ENCODE measurements around the gene UGT2A2. TPM values are rescaled to one million over a fixed set of nuclear protein-coding genes. Genes with fewer than 3 reads are reported as not detected.

The UGT2A2 gene
- total and polyA plus RNA-seq, 7 donors, result not detected

GRCh38 chr4:69642961-69643360 is 3.5 kb upstream of the UGT2A2 start:
- intact Hi-C loops (cut with DNase I), result no loop called here
- WGBS, 3 donors, result 73 to 77% (median 75%) methylated on average over 2 of the region's 2 CpGs
- H3K27ac ChIP-seq, result no peak overlapping the region
- no peaks in the 10 kb centered on the region for H3K9me3 ChIP-seq
- no peaks in the 10 kb centered on the region for H3K4me1 ChIP-seq
- H3K27me3 ChIP-seq (ENCODE audit: insufficient read depth in 3 of 3, low read length in 2 of 3), result no peaks in the 10 kb centered on the region
- H3K36me3 ChIP-seq (ENCODE audit: insufficient read depth in 1 of 2, low read depth in 1 of 2), result no peaks in the 10 kb centered on the region
- no peak for TF ChIP-seq CTCF (IDR thresholded peaks at IDR 0.05)
- ATAC-seq, result no peak
- H3K4me3 ChIP-seq, result no peak overlapping the region
- no peak for DNase-seq

GRCh38 chr4:69640289-69640688 is 847 bp upstream of the UGT2A2 start:
- intact Hi-C loops (cut with DNase I), result no loop called here
- Histone ChIP-seq H3K4me3 (no peak overlapping the region), H3K27me3 (ENCODE audit: insufficient read depth in 3 of 3, low read length in 2 of 3) (no peaks in the 10 kb centered on the region), H3K4me1 (no peaks in the 10 kb centered on the region), H3K9me3 (no peaks in the 10 kb centered on the region), H3K27ac (no peak overlapping the region), H3K36me3 (ENCODE audit: insufficient read depth in 1 of 2, low read depth in 1 of 2) (no peaks in the 10 kb centered on the region)
- no peak for TF ChIP-seq CTCF (IDR thresholded peaks at IDR 0.05)
- DNase-seq (no peak), ATAC-seq (no peak)
- 67 to 95% (median 89%) methylated on average over 2 of the region's 2 CpGs for WGBS, 3 donors

- Histone ChIP-seq H3K9me3 (no peaks in the 10 kb centered on the region), H3K27me3 (ENCODE audit: insufficient read depth in 3 of 3, low read length in 2 of 3) (no peaks in the 10 kb centered on the region), H3K4me1 (no peaks in the 10 kb centered on the region), H3K27ac (no peak overlapping the region), H3K4me3 (no peak overlapping the region), H3K36me3 (ENCODE audit: insufficient read depth in 1 of 2, low read depth in 1 of 2) (no peaks in the 10 kb centered on the region)
- 72 to 76% (median 74%) methylated on average over 6 of the region's 6 CpGs for WGBS, 3 donors
- ATAC-seq, result no peak
- TF ChIP-seq CTCF (IDR thresholded peaks at IDR 0.05), result no peak
- no peak for DNase-seq
- intact Hi-C loops (cut with DNase I), result no loop called here
Measured at GRCh38 chr4:69617083-69617694, 22.3 kb downstream of the UGT2A2 start.

- Histone ChIP-seq H3K36me3 (ENCODE audit: insufficient read depth in 1 of 2, low read depth in 1 of 2) (no peaks in the 10 kb centered on the region), H3K4me3 (no peak overlapping the region), H3K4me1 (no peaks in the 10 kb centered on the region), H3K9me3 (no peaks in the 10 kb centered on the region), H3K27ac (no peak overlapping the region), H3K27me3 (ENCODE audit: insufficient read depth in 3 of 3, low read length in 2 of 3) (no peaks in the 10 kb centered on the region)
- TF ChIP-seq CTCF (IDR thresholded peaks at IDR 0.05), result no peak
- no peak for ATAC-seq
- intact Hi-C loops (cut with DNase I), result no loop called here
- DNase-seq, result no peak
- WGBS, 3 donors, result 29 to 53% (median 38%) methylated on average over 1 of the region's 1 CpG
Measured at GRCh38 chr4:69610484-69610883, 29.0 kb downstream of the UGT2A2 start.

- ATAC-seq, result no peak
- WGBS, 3 donors, result 43 to 71% (median 68%) methylated on average over 4 of the region's 4 CpGs
- Histone ChIP-seq H3K36me3 (ENCODE audit: insufficient read depth in 1 of 2, low read depth in 1 of 2) (no peaks in the 10 kb centered on the region), H3K4me1 (no peaks in the 10 kb centered on the region), H3K9me3 (no peaks in the 10 kb centered on the region), H3K4me3 (no peak overlapping the region), H3K27ac (no peak overlapping the region), H3K27me3 (ENCODE audit: insufficient read depth in 3 of 3, low read length in 2 of 3) (peaks cover 0 to 2% (median 0%) of the 10 kb centered on the region in 3 donors)
- intact Hi-C loops (cut with DNase I), result no loop called here
- TF ChIP-seq CTCF (IDR thresholded peaks at IDR 0.05), result no peak
- no peak for DNase-seq
Measured at GRCh38 chr4:69601065-69601464, 38.4 kb downstream of the UGT2A2 start.

Data from psoas muscle (tissue), 8 donors.